WTC11 (cell line): ENCODE results near the gene CRADD.

Source experiments
- ATF1 ChIP-seq: sonication (generic); formaldehyde crosslinking; IDR thresholded peaks from 2 replicates; pipeline ENCODE4 v1.8.1; 2023; ENCODE audit warnings: mild to moderate bottlenecking, moderate library complexity, missing genetic modification reagents
- ATF3 ChIP-seq: sonication (generic); formaldehyde crosslinking; conservative IDR thresholded peaks from 2 replicates; pipeline ENCODE4 v1.8.1; 2022; ENCODE audit warnings: mild to moderate bottlenecking, missing genetic modification reagents
- CREM ChIP-seq: sonication (generic); formaldehyde crosslinking; IDR thresholded peaks from 2 replicates; pipeline ENCODE4 v1.8.1; 2022; ENCODE audit warnings: mild to moderate bottlenecking, missing genetic modification reagents, moderate library complexity
- CTCF ChIP-seq: fragments of 200-600 bp; IDR thresholded peaks from 2 replicates; pipeline ENCODE4 v1.8.0; 2022; ENCODE audit warnings: antibody characterized with exemption
- ZNF317 ChIP-seq: sonication (generic); formaldehyde crosslinking; IDR thresholded peaks from 2 replicates; pipeline ENCODE4 v1.8.1; 2023; ENCODE audit warnings: low read depth, mild to moderate bottlenecking, moderate library complexity, missing genetic modification reagents, borderline replicate concordance

- no peak for TF ChIP-seq CTCF
- no peak for TF ChIP-seq ATF1
- no peak for TF ChIP-seq ZNF317 (CRISPR knock-in tag)
- no peak for TF ChIP-seq CREM (CRISPR knock-in tag)
- TF ChIP-seq ATF3 (CRISPR knock-in tag), result no peak
These were observed 37.8 kb upstream of the CRADD start for GRCh38 chr12:93639406-93639805.
